ENCODE results near the gene GALNT2.

- TF ChIP-seq GLIS3 (CRISPR knock-in tag; IDR thresholded peaks at IDR 0.05) = no peak
- no peak for TF ChIP-seq BACH2 (CRISPR knock-in tag; IDR thresholded peaks at IDR 0.05; ENCODE audit: borderline replicate concordance)
- TF ChIP-seq CSDC2 (CRISPR knock-in tag; IDR thresholded peaks at IDR 0.05) = no peak
- TF ChIP-seq PATZ1 (CRISPR knock-in tag; IDR thresholded peaks at IDR 0.05; ENCODE audit: borderline replicate concordance) = no peak
- TF ChIP-seq ZNF70 (CRISPR knock-in tag; IDR thresholded peaks at IDR 0.05) = no peak
These were observed 216.6 kb downstream of the GALNT2 start for GRCh38 chr1:230283678-230284077.
